ENCODE data around the gene PFKFB2. TPM values are rescaled to one million over a fixed set of nuclear protein-coding genes. Genes with fewer than 3 reads are reported as not detected.

The PFKFB2 gene
- total RNA-seq, 1 donor from 2014 or later: 5.1 TPM

DNA sequence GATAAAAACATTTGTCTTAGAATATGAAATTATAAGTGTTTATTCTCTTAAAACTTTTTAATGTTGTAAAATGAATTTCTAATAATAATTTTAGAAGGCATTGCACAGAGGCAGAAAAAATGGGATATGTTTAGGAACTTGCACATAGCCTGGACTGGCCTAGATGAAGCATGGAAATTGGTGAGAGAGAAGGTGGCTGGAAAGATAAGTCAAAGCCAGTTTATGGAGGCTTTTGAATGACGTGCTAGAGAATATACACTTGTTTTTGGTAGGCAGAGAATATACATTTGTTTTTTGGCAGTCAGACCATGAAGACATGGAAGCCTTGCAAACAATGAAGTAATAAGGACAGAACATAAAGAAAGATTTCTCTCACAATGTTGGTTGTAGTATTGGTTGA, 48.6 kb downstream of the PFKFB2 start:
- DNase-seq (ENCODE audit: low read depth): no peak
- no peak for TF ChIP-seq CTCF (conservative IDR thresholded peaks at IDR 0.05; ENCODE audit: low read depth, low read length)
- H3K4me3 ChIP-seq (ENCODE audit: low read depth, low read length): no peak overlapping the region

DNA sequence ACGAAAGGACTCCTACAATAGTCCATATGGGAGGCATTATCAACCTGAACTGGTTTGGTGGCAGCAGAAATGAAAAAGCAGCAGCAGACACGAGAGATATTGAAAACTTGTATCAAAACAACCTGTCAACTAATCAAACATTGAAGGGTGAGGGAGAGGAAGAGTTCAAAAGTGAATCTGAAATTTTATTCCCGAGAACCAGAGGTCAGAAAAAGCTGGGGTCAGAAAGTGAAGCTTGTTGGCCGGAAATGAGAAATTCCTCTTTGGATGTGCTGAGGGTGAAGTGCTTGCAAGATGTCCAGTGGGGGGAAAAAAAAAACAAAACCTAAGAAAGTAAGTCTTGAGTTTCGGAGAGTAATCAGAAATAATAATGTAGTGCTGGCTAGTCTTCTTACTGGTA, 49.1 kb downstream of the PFKFB2 start:
- no peak for DNase-seq (ENCODE audit: low read depth)
- no peak overlapping the region for H3K4me3 ChIP-seq (ENCODE audit: low read depth, low read length)
- TF ChIP-seq CTCF (conservative IDR thresholded peaks at IDR 0.05; ENCODE audit: low read depth, low read length): no peak

- no peak for TF ChIP-seq CTCF (conservative IDR thresholded peaks at IDR 0.05; ENCODE audit: low read depth, low read length)
- no peak overlapping the region for H3K4me3 ChIP-seq (ENCODE audit: low read depth, low read length)
- DNase-seq (ENCODE audit: low read depth): no peak
These were observed 49.6 kb downstream of the PFKFB2 start for GRCh38 chr1:207102659-207103058.

- no peak within 1 kb of the TSS for H3K4me3 ChIP-seq (ENCODE audit: low read depth, low read length)
- DNase-seq (ENCODE audit: low read depth): peak; percentile 32
These were observed 50.9 kb downstream of the PFKFB2 start, which contains the start of gene C4BPA for GRCh38 chr1:207103892-207104373. Gene C4BPA (plus strand): TSS chr1:207104233. CDS start chr1:207113026, 8,793 bp downstream.

GRCh38 chr1:207109004-207109403, 55.9 kb downstream of the PFKFB2 start:
- no peak for DNase-seq (ENCODE audit: low read depth)
- no peak overlapping the region for H3K4me3 ChIP-seq (ENCODE audit: low read depth, low read length)
- TF ChIP-seq CTCF (conservative IDR thresholded peaks at IDR 0.05; ENCODE audit: low read depth, low read length): no peak

More at GRCh38 chr1:207103892-207104373, 50.9 kb downstream of the PFKFB2 start, which contains the start of gene C4BPA:
- TF ChIP-seq CTCF (conservative IDR thresholded peaks at IDR 0.05; ENCODE audit: low read depth, low read length): no peak

DNA sequence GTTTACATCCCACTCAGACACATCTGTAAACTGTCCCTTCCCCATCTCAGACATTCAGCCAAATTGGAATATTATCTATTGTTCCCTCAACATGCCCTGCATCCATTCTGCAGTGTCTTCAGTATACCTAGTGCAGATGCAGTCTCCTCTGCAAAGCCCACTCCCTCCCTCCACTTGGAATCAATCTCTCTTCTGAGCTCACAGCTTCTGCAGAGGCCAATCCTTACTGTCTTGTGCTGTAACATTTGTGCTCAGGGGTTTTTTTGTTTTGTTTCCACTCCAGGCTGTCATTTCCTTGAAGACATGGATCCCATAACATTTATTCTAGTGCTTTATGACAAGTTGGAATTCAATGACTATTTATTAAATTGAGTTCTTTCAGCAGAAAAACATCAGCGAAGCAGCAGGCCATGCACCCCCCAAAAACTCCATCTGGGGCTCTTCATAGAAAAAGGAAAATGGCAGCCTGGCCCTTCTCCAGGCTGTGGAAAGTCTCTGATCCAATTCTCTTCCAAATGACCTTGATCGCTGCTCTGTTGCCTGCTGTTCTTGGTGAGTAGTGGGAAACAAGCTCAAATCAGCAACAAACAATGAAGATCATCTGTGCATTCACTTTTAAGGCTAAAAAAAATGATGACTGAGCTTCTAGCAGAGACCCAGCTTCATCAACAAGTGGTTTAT, 59.7 kb downstream of the PFKFB2 start:
- H3K4me3 ChIP-seq (ENCODE audit: low read depth, low read length): no peak overlapping the region
- no peak for DNase-seq (ENCODE audit: low read depth)
- TF ChIP-seq CTCF (conservative IDR thresholded peaks at IDR 0.05; ENCODE audit: low read depth, low read length): no peak

GRCh38 chr1:207115269-207115668, 62.2 kb downstream of the PFKFB2 start:
- no peak for DNase-seq (ENCODE audit: low read depth)
- no peak overlapping the region for H3K4me3 ChIP-seq (ENCODE audit: low read depth, low read length)
- TF ChIP-seq CTCF (conservative IDR thresholded peaks at IDR 0.05; ENCODE audit: low read depth, low read length): no peak
